HEK293 (cell line): ENCODE measurements around the gene BBX.

Source experiments
- CTCF ChIA-PET: fragments of 350-600 bp; formaldehyde crosslinking; extraction: SDS; loops from one replicate; lab custom pipeline; 2021; ENCODE audit warnings: antibody characterized with exemption; lab: Yijun Ruan, JAX
- POLR2A ChIA-PET: fragments of 300-600 bp; formaldehyde crosslinking; extraction: SDS; loops from one replicate; lab custom pipeline; 2020; ENCODE audit warnings: antibody characterized with exemption, inconsistent platforms; lab: Yijun Ruan, JAX
- H3K27ac ChIP-seq: fragments of 200-500 bp; sonication (Bioruptor generic); 2 replicates; pipeline ENCODE4 v1.5.1; 2014; ENCODE audit warnings: low read depth, low read length, control low read depth, inconsistent platforms; ENCODE audit errors: extremely low read depth
- H3K36me3 ChIP-seq, 2 experiments: fragments of 200-500 bp in 1 of 2; sonication (Bioruptor generic) in 1 of 2; 1 replicate in 1 of 2; 2 replicates in 1 of 2; pipeline ENCODE4 v1.5.1; 2014 to 2017; ENCODE audit warnings: inconsistent platforms in 2 of 2, low read length in 2 of 2; ENCODE audit not compliant: control insufficient read depth in 2 of 2, insufficient read depth in 1 of 2
- H3K4me1 ChIP-seq: fragments of 200-500 bp; sonication (Bioruptor generic); 2 replicates; pipeline ENCODE4 v1.5.1; 2014; ENCODE audit warnings: mild to moderate bottlenecking, low read length, inconsistent platforms; ENCODE audit not compliant: control insufficient read depth, insufficient read depth
- H3K4me3 ChIP-seq: 2 replicates; pipeline ENCODE4 v1.5.1; 2011; ENCODE audit warnings: low read depth, mild to moderate bottlenecking, control low read depth, low read length, moderate library complexity
- H3K9me3 ChIP-seq: fragments of 200-500 bp; sonication (Bioruptor generic); 2 replicates; pipeline ENCODE4 v1.5.1; 2014; ENCODE audit warnings: low read depth, low read length, inconsistent platforms; ENCODE audit not compliant: control insufficient read depth, insufficient read depth
- GLI4 ChIP-seq: fragments of 450-650 bp; formaldehyde crosslinking; IDR thresholded peaks from 2 replicates; pipeline ENCODE4 v1.5.1; 2016; ENCODE audit warnings: missing biosample characterization, missing genetic modification characterization
- HOXD13 ChIP-seq: sonication (generic); formaldehyde crosslinking; IDR thresholded peaks from 2 replicates; pipeline ENCODE4 v1.8.0; 2022; ENCODE audit warnings: missing genetic modification reagents, borderline replicate concordance
- ZBTB10 ChIP-seq: fragments of 450-650 bp; formaldehyde crosslinking; IDR thresholded peaks from 2 replicates; pipeline ENCODE4 v1.5.1; 2016; ENCODE audit warnings: missing biosample characterization, missing genetic modification characterization
- ZBTB11 ChIP-seq: fragments of 450-650 bp; formaldehyde crosslinking; conservative IDR thresholded peaks from 2 replicates; pipeline ENCODE4 v1.5.1; 2016; ENCODE audit warnings: low read depth, missing biosample characterization, missing genetic modification characterization
- ZBTB49 ChIP-seq: fragments of 450-650 bp; formaldehyde crosslinking; IDR thresholded peaks from 2 replicates; pipeline ENCODE4 v1.5.1; 2016; ENCODE audit warnings: missing biosample characterization, missing genetic modification characterization, low read depth
- ZNF140 ChIP-seq: fragments of 450-650 bp; formaldehyde crosslinking; IDR thresholded peaks from 2 replicates; pipeline ENCODE4 v1.5.1; 2016; ENCODE audit warnings: missing biosample characterization, missing genetic modification characterization
- ZNF423 ChIP-seq: fragments of 450-650 bp; formaldehyde crosslinking; IDR thresholded peaks from 2 replicates; pipeline ENCODE4 v1.5.1; 2016; ENCODE audit warnings: missing biosample characterization, missing genetic modification characterization
- ZNF777 ChIP-seq: fragments of 450-650 bp; formaldehyde crosslinking; IDR thresholded peaks from 2 replicates; pipeline ENCODE4 v1.5.1; 2017; ENCODE audit warnings: missing biosample characterization, missing genetic modification characterization, borderline replicate concordance
- ZSCAN18 ChIP-seq: fragments of 450-650 bp; formaldehyde crosslinking; IDR thresholded peaks from 2 replicates; pipeline ENCODE4 v1.5.1; 2016; ENCODE audit warnings: missing biosample characterization, missing genetic modification characterization

The BBX gene

GRCh38 chr3:107663266-107663665 is 140.5 kb downstream of the BBX start:
- ChIA-PET CTCF (interaction anchor here (0.7 to 1.2 kb wide), 3 partner anchors 14 to 938 kb away, joined by 4 read pairs; no protein-coding TSS in a partner anchor), POLR2A (no interaction called here)
- Histone ChIP-seq H3K4me1 (no peaks in the 10 kb centered on the region; the same call in 1 of the 2 replicates), H3K4me3 (no peak overlapping the region), H3K27ac (no peak overlapping the region), H3K9me3 (no peaks in the 10 kb centered on the region), H3K36me3 (no peaks in the 10 kb centered on the region)
- TF ChIP-seq GLI4 (no peak), ZNF140 (tag by site-specific recombination) (no peak), ZBTB11 (tag by site-specific recombination) (no peak), ZSCAN18 (tag by site-specific recombination) (no peak)

GRCh38 chr3:107664614-107665013 is 141.9 kb downstream of the BBX start:
- TF ChIP-seq ZNF777 (tag by site-specific recombination) (no peak), ZBTB49 (no peak), ZBTB10 (no peak), ZNF423 (tag by site-specific recombination) (no peak), HOXD13 (CRISPR knock-in tag) (no peak), ZSCAN18 (tag by site-specific recombination) (no peak)
- no peak overlapping the region for H3K27ac ChIP-seq
- ChIA-PET POLR2A (no interaction called here), CTCF (interaction anchor here (0.9 to 1.3 kb wide), 4 partner anchors 12 to 88 kb away, joined by 4 to 6 read pairs (median 4); no protein-coding TSS in a partner anchor)
- H3K4me1 ChIP-seq: no peaks in the 10 kb centered on the region; the same call in 1 of the 2 replicates
- no peaks in the 10 kb centered on the region for H3K9me3 ChIP-seq
- no peak overlapping the region for H3K4me3 ChIP-seq
- H3K36me3 ChIP-seq: no peaks in the 10 kb centered on the region
